Measurements from ENCODE around the gene WDR77.

GRCh38 chr1:111483166-111483565 lies 34.1 kb upstream of the WDR77 start:
- TF ChIP-seq, protein P1, sequence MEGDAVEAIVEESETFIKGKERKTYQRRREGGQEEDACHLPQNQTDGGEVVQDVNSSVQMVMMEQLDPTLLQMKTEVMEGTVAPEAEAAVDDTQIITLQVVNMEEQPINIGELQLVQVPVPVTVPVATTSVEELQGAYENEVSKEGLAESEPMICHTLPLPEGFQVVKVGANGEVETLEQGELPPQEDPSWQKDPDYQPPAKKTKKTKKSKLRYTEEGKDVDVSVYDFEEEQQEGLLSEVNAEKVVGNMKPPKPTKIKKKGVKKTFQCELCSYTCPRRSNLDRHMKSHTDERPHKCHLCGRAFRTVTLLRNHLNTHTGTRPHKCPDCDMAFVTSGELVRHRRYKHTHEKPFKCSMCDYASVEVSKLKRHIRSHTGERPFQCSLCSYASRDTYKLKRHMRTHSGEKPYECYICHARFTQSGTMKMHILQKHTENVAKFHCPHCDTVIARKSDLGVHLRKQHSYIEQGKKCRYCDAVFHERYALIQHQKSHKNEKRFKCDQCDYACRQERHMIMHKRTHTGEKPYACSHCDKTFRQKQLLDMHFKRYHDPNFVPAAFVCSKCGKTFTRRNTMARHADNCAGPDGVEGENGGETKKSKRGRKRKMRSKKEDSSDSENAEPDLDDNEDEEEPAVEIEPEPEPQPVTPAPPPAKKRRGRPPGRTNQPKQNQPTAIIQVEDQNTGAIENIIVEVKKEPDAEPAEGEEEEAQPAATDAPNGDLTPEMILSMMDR (IDR thresholded peaks at IDR 0.05; ENCODE audit: insufficient read depth, low read length, poor library complexity, severe bottlenecking) = no peak
- no peak for TF ChIP-seq EZH2phosphoT487 (conservative IDR thresholded peaks at IDR 0.05; ENCODE audit: low read length)
